ENCODE results near the gene SPRY1.

DNA sequence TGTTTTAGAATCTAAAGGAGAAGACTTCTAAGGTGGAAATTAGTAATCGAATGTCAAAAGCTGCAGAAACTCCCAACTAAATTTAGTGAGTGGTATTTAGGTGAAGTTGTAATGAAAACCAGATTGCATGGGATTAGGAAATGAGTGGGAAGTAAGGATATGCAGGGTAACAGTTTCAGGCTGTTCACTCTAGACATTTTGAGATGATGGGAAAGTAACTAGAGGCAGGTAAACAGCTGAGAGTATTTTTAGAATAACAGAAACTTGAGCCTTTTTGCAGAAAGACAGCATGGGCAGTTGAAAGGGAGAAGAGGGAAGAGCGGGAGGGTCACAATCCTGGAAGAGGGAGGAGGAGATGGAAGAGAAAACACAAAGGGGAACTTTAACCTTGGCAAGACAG lies 12.7 kb downstream of the SPRY1 start:
- TF ChIP-seq, protein P1, sequence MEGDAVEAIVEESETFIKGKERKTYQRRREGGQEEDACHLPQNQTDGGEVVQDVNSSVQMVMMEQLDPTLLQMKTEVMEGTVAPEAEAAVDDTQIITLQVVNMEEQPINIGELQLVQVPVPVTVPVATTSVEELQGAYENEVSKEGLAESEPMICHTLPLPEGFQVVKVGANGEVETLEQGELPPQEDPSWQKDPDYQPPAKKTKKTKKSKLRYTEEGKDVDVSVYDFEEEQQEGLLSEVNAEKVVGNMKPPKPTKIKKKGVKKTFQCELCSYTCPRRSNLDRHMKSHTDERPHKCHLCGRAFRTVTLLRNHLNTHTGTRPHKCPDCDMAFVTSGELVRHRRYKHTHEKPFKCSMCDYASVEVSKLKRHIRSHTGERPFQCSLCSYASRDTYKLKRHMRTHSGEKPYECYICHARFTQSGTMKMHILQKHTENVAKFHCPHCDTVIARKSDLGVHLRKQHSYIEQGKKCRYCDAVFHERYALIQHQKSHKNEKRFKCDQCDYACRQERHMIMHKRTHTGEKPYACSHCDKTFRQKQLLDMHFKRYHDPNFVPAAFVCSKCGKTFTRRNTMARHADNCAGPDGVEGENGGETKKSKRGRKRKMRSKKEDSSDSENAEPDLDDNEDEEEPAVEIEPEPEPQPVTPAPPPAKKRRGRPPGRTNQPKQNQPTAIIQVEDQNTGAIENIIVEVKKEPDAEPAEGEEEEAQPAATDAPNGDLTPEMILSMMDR (IDR thresholded peaks at IDR 0.05): no peak
- no peak for TF ChIP-seq POLR2AphosphoS5 (IDR thresholded peaks at IDR 0.05)
